NCI-H526 treated with DMSO at 0.1 percent for 48 hours (cell line): ENCODE measurements around the gene PAXX.

Source experiments
- DNase-seq: peaks from one replicate; lab custom pipeline; 2025; lab: John Stamatoyannopoulos, UW

PAXX gene

DNA sequence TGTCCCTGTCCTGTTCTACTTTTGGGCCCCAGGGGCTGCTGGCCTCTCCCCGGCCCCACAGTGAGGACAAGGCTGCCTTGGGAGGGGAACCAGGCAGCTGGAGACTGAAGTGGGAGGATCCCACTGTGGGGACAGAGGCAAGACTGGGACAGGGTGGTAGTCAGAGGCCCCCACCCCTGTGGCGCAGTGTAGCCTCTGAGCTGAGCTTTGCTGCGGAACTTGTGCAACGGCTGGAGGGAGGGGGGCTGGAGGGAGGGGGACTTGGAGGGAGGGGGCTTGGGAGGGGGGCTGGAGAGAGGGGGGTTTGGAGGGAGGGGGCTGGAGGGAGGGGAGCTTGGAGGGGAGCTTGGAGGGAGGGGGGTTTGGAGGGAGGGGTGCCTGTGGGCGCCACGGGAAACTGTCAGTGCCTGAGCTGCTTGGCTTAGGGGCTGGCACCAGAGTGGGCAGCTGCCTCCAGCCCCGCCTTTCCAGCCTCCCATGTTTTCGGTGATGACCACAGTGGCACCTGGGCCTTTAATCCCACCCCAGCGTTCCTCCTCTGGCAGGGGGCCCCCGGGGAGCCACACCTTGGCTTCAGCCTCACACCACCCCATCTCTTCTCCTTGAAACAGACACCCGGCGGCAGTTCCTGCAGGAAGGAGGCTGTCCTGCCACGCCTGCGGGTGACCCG is 42.0 kb downstream of the PAXX start:
- DNase-seq, result no peak

DNA sequence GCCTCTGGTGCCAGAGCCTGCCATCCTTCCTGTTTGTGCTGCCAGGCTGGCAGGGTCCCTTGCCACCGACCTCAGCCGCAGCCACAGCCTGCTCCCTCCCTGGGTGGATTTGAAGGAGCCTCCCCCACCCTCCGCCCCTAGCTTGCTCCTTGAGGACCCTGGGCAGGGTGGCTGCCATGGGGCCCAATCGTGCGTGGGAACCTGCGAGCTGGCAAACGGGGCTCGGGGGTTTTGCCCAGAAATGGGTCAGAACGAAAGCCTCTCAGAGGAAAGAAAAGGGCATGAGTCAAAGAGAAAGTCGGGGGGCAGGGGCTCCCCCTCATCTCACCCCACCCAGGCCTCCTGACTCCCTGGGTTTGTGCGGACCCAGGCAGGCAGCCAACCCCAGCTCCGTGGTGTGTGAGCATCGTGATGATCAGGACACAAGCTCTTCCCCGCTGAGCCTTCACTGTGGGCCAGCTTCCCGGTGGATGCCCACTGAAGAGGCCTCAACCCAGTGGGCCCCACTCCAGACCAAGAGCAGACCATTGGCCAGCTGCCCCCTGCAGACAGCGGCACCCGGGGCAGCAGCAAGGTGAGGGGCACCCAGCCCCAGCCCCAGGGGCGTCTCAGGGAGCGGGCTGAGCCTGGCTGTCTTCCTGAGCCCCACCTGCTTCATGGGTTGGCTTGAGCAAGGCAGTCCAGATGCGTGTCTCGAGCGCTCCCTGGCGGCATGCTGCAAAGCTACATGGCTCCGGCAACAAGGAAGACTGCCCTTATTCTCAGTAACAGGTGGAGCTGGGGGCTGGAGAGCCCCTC is 42.7 kb downstream of the PAXX start:
- peak; percentile 65 for DNase-seq

DNA sequence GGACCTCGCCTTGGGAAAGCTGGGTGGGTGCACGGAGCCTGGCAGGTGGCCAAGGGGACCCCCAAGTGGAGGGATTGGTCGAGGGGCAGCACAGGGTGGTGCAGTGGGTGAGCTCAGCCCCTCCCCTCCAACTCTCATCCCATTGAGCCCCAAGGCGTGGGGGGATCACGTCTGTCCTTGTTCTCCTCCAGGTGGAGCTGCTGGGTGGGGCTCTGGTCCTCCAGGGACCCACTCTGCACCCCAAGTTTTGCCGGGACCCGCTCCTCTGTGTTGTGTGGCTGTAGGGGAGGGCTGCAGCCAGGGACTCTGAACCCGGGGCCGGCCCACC is 43.2 kb downstream of the PAXX start:
- no peak for DNase-seq

DNA sequence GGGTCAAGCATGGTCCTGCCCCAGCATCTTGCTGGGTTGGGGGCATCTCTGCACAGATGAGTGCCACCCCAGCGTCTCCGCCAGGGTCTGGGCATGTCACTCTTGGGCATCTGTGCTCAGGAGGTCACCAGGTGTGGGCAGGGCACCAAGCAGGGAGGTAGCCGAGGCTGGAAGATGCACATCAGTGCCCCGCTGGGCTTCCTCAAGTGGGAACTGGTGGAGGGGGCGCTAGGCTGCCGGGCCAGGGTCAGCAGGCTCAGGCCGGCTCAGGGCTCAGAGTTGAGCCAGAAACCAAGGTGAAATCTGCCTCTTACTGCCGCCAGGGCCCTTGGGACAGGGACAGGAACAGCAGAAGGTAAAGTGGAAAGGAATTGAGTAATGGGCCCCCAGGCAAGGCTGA is 43.7 kb downstream of the PAXX start:
- DNase-seq, result no peak

DNA sequence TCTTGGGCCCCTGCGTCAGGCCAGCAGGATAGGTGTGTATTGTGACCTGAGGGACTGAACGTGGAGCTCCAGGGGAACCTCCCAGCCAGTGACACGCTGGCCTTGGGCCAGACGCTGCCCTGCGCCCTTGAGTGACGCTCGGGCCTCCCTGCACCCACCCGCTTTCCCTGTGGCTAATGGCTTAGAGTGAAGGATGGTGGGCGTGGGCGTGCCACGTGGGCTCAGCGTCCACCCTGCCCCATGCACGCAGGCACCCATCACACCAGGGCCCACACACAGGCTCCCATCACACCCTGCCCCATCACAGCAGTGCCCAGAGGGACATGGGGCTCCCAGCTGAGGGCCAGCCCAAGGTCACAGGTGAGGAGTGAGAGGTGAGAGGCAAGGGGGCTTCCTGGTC is 44.8 kb downstream of the PAXX start:
- DNase-seq, result no peak

DNA sequence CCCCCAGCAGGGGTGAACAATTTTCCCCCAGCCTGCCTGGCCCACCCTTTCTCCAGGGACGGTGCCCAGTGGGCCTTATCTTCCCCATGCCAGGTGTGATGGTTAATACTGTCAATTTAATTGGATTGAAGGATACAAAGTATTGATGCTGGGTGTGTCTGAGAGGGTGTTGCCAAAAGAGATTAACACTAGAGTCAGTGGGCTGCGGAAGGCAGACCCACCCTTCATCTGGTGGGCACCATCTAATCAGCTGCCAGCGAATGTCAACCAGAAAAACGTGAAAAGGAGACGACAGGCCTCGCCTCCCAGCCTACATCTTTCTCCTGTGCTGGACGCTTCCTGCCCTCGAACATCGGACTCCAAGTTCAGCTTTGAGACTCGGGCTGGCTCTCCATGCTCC is 45.3 kb downstream of the PAXX start:
- no peak for DNase-seq

DNA sequence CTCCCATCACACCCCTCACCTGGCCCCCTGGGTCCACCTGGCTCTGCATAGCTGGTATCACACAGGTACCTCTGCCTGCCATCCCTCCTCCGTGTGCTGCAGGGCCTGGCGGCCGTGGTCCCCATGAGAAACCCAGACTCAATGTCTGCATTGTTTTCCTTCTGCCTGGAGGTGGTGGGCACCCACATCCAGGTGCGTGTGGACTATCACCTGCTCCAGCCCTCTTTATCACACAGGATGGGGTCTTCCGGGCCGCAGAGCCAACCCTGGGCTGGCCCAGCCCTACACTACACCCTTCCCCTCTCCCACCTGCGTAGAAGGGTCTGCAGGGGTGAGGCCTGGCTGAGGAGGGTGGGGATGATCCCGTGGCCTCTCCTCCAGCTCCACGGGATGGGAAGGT is 46.7 kb downstream of the PAXX start:
- no peak for DNase-seq

DNA sequence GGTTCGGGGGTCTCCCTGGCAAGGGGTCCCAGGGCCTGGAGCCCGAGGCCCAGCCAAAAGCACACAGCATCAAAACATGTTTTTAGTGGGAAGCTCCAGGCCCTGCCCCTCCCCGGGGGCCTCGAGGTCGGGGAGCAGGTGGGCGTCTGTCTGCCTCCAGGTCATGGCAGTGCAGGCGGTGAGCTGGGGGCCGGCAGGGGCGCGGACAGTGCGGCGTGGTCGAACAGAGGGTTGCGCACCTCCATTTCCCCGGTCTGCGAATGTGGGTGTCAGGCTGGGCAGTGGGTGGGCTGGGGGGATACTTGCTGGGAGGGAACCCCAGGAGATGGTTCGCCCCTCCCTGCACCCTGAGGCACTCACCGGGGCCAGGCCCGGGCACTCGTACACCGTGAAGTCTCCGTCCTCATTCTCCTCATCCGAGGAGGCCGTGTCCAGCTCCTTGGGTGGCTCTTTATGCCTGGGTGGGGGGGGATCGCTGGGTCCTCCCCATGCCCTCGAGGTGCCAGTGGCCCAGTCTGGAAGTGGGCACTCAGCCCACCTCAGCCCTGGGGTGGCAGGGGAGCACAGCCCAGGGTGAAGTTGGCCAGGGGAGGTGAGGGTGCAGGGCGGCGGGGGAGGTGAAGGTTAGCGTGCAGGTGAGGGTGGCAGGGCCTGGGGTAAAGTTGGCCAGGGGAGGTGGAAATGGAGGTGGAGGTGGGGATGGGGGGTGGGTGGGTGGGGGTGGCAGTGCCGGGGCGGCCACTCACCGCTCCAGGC is 47.6 kb downstream of the PAXX start:
- DNase-seq, result no peak

DNA sequence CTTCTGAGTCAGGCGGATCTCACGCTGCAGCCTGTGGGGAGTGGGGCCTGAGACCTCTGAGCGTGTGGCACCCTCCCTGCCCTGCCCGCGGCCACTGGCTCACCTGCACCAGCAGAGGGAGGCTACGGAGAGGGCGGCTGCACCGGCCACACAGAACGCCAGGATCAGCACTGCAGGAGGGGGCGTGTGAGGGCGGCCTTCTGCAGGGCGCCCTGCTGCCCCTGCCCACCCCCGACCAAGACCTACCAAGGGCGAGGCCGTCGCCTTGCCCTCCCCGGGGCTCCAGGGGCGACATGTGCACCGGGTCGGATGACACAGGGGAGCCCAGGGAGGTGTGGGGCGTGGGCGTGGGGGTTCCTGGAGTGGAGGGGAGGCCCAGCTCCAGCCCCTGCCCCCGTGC is 48.3 kb downstream of the PAXX start:
- no peak for DNase-seq

DNA sequence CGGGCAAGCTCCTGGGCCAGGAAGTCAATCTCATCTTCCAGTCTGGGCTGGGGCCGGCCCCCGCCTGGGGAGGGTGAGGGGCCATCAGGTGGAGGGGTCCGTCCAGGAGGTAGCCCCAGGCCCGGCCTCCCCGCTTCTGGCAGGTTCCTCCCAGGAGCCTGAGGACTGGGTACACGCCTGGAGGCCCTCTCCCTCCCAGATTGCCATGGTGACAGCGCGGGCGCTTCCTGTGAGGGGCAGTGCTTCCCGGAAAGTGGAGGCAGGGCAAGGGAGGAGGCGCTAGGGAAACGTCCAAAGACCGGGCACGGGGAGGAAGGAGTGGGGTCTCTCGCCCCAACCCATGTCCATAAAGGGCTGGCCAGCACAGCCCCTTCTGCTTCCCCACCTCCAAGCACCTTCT is 48.9 kb downstream of the PAXX start:
- no peak for DNase-seq

DNA sequence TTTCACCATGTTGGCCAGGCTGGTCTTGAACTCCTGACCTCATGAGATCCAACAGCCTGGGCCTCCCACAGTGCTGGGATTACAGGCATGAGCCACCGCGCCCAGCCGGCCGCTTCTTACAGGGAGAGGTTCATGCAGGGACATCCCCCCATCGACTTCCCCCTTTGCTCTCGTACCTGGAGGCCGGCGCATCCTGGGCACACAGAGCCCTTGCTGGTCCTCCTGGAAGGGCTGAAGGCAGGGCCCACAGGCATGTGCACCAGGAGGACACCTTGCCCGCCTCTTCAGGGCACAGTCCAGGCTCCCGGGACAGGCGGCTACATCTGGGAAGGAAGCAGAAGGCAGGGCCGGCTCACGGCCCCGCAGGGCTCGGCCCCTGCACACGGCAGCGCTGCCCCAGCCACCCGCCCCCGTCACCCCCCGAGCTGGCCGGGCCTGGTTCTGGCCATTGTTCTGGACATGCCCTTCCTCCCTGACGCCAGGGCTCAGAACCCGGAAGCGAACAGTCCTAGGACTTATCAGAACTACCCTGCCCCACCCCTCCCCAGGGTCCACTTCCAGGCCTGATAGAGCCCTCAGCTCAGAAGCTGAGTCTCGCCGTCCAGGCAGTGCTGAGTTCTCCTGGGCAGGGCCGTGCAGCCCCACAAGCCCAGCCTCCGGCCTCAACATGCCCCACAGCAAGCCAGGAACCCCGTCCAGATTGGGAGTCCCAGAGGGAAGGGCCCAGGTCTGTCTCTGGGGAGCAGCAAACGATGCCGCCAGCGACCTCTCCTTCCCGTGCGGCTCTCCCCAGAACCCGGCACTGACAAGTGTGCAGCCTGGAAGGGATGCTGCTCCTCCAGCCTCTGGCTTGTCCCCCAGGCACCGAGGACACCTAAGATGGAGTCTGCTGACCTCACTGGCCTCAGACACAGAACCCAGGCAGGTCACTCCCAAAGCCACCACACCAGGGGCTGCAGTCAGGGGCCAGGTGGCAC is 50.8 kb downstream of the PAXX start:
- DNase-seq, result no peak
